ENCODE data around the gene SETBP1. TPM values are rescaled to one million over a fixed set of nuclear protein-coding genes. Genes with fewer than 3 reads are reported as not detected.

Gene SETBP1
- total and polyA plus RNA-seq, 2 of the 13 experiments (the other 11 are each of a cell fraction or from before 2014, with no cell fraction given) = 0.18 to 0.65 TPM

DNA sequence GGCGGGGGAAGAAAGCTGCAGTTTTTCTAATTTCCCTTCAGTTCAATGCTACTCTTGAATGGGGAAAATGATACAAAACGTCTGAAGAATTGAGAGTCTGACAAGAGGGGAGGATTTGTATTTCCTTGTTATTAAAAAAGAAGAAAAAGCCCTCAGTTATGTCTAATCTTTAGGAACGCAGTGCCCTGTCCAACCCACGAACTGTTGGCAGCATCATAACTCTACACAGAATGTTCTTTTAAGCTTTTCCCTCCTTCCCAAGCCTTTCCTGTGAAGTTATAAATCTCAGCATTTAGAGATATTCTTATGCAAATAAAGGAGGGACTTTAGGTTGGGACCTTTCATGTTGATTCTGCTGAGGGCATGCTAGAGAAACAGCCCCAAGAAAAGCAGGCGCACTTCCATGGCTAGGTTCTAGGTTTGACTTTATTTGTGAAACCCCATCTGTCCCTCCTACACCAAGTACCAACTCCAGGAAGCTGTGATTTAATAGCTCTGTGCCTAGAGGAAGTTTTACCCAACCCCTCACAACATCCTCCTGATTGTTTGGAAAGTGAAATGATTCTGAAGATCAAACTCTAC is 288.6 kb downstream of the SETBP1 start:
- ATAC-seq = no peak
- FAIRE-seq = no peak
- no TSS peak for BruUV-seq (replicated peaks)
- H3K4me3 ChIP-seq (replicated peaks in 1 of 3; ENCODE audit: insufficient read depth in 1 of 3, low read depth in 2 of 3, low read length in 3 of 3) = no peak overlapping the region
- no peak for DNase-seq (ENCODE audit: low spot score)
- no peak overlapping the region for H2AFZ ChIP-seq (ENCODE audit: low read length)
- 52% methylated on average over 5 of the region's 5 CpGs for WGBS (ENCODE audit: low lambda C conversion rate)
- H3K4me2 ChIP-seq (ENCODE audit: low read depth, low read length) = no peak overlapping the region
- no peak overlapping the region for H3K27ac ChIP-seq (ENCODE audit: extremely low read length, insufficient read depth, low read length)
- intact Hi-C loops (cut with micrococcal nuclease; ENCODE audit: unreplicated experiment) (no loop called here), in situ Hi-C loops (cut with HindIII; ENCODE audit: extremely low pct_ligation_motif_present, low pct_unique_long_range_greater_than_20kb) (no loop called here)
- no peaks in the 10 kb centered on the region for H3K9me3 ChIP-seq (ENCODE audit: low read length)
- ChIA-PET POLR2A (no interaction called here), CTCF (ENCODE audit: low intra/inter-chr PET ratio, low total read pairs) (no interaction called here)
- no peak overlapping the region for H3K9ac ChIP-seq (ENCODE audit: insufficient read depth, low read depth, low read length)
- H3K27me3 ChIP-seq (ENCODE audit: control insufficient read depth in 1 of 2, insufficient read depth in 2 of 2, low read length in 2 of 2) = no peaks in the 10 kb centered on the region
- no peaks in the 10 kb centered on the region for H3K4me1 ChIP-seq (ENCODE audit: insufficient read depth, low read length)
- no peaks in the 10 kb centered on the region for H3K36me3 ChIP-seq (replicated peaks in 1 of 2; ENCODE audit: control insufficient read depth in 1 of 2, insufficient read depth in 2 of 2, low read length in 2 of 2)
- no peaks in the 10 kb centered on the region for H4K20me1 ChIP-seq (ENCODE audit: insufficient read depth, low read length)
- H3K79me2 ChIP-seq (ENCODE audit: insufficient read depth, low read length) = no peaks in the 10 kb centered on the region
- TF ChIP-seq TBL1XR1 (IDR thresholded peaks at IDR 0.05; ENCODE audit: borderline replicate concordance, low read length, partially characterized antibody) = no peak
- no peak for TF ChIP-seq STAT5B (CRISPR knock-in tag; IDR thresholded peaks at IDR 0.05)
- no peak for TF ChIP-seq DNMT1 (CRISPR knock-in tag; IDR thresholded peaks at IDR 0.05)
- no peak for TF ChIP-seq ZNF687 (CRISPR knock-in tag; IDR thresholded peaks at IDR 0.05)
- TF ChIP-seq AGO2 (optimal IDR thresholded peaks at IDR 0.05; ENCODE audit: low read depth, low read length) = no peak
- no peak for TF ChIP-seq ZNF326 (CRISPR knock-in tag; IDR thresholded peaks at IDR 0.05; ENCODE audit: borderline replicate concordance)
- no peak for TF ChIP-seq ZNF782 (CRISPR knock-in tag; IDR thresholded peaks at IDR 0.05; ENCODE audit: borderline replicate concordance)
- TF ChIP-seq FOXK2 (IDR thresholded peaks at IDR 0.05) = no peak
